HL-60 (cell line): ENCODE measurements around the gene MAN1A2.
"Not testable (repeated sequence)": the region's sequence is repeated elsewhere in the genome, so short reads cannot be mapped to it uniquely, and the experiment has no call there.

Experiments
- CTCF ChIP-seq: IDR thresholded peaks from one replicate; pipeline ENCODE4 v1.5.1; 2011; ENCODE audit warnings: low read length, control low read depth, inconsistent platforms; ENCODE audit not compliant: insufficient read depth
- GABPA ChIP-seq: IDR thresholded peaks from 2 replicates; pipeline ENCODE4 v1.6.1; 2012; ENCODE audit warnings: low read depth
- POLR2AphosphoS5 ChIP-seq: IDR thresholded peaks from 2 replicates; pipeline ENCODE4 v1.6.1; 2012; ENCODE audit warnings: low read depth
- REST ChIP-seq: IDR thresholded peaks from 2 replicates; pipeline ENCODE4 v1.6.1; 2012; ENCODE audit warnings: low read depth; ENCODE audit not compliant: insufficient replicate concordance

- TF ChIP-seq CTCF, REST, POLR2AphosphoS5, GABPA: not testable (repeated sequence)
Observed at GRCh38 chr1:117558451-117558850, 191.2 kb downstream of the MAN1A2 start.
